ENCODE measurements around the gene FOXD4L3. TPM values are rescaled to one million over a fixed set of nuclear protein-coding genes. Genes with fewer than 3 reads are reported as not detected.
"Not testable (repeated sequence)": the region's sequence is repeated elsewhere in the genome, so short reads cannot be mapped to it uniquely, and the experiment has no call there.

Gene FOXD4L3
- total RNA-seq, 1 donor from 2014 or later: not detected

DNA sequence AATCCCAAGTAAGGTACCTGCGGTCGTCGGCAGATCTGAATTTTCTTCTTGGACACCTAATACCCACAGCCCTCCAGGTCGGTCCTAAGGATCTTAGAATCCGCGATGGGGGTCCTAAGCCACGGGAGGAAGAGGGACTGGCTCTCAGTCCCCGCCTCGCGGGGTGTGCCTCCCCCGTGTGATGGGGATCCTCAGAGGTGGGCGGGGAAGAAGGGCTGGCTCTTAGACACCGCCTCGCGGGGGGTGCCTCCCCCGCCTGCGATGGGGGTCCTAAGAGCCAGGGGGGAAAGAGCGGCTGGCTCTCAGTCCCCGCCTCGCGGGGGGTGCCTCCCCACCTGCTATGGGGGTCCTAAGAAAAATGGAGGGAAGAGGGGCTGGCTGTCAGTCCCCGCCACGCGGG lies 21.1 kb downstream of the FOXD4L3 start:
- not testable (repeated sequence) for H3K4me3 ChIP-seq (ENCODE audit: low read length in 3 of 3); H3K9me3 ChIP-seq (ENCODE audit: control insufficient read depth in 3 of 3, low read length in 3 of 3); H3K36me3 ChIP-seq (ENCODE audit: control insufficient read depth in 3 of 3, insufficient read depth in 3 of 3, low read length in 3 of 3); H3K4me1 ChIP-seq (ENCODE audit: control insufficient read depth in 3 of 3, insufficient read depth in 3 of 3, low read length in 3 of 3); H3K27ac ChIP-seq (ENCODE audit: low read depth, low read length); H3K9ac ChIP-seq (ENCODE audit: low read depth in 1 of 3, low read length in 3 of 3); H3K27me3 ChIP-seq (ENCODE audit: control insufficient read depth in 3 of 3, insufficient read depth in 3 of 3, low read length in 3 of 3)

GRCh38 chr9:68324518-68324917 lies 21.9 kb downstream of the FOXD4L3 start:
- H3K27me3 ChIP-seq (ENCODE audit: control insufficient read depth in 3 of 3, insufficient read depth in 3 of 3, low read length in 3 of 3); H3K36me3 ChIP-seq (ENCODE audit: control insufficient read depth in 3 of 3, insufficient read depth in 3 of 3, low read length in 3 of 3); H3K9me3 ChIP-seq (ENCODE audit: control insufficient read depth in 3 of 3, low read length in 3 of 3); H3K27ac ChIP-seq (ENCODE audit: low read depth, low read length); H3K4me1 ChIP-seq (ENCODE audit: control insufficient read depth in 3 of 3, insufficient read depth in 3 of 3, low read length in 3 of 3); H3K4me3 ChIP-seq (ENCODE audit: low read length in 3 of 3); H3K9ac ChIP-seq (ENCODE audit: low read depth in 1 of 3, low read length in 3 of 3): not testable (repeated sequence)

- not testable (repeated sequence) for H3K36me3 ChIP-seq (ENCODE audit: control insufficient read depth in 3 of 3, insufficient read depth in 3 of 3, low read length in 3 of 3); H3K9ac ChIP-seq (ENCODE audit: low read depth in 1 of 3, low read length in 3 of 3); H3K27ac ChIP-seq (ENCODE audit: low read depth, low read length); H3K4me3 ChIP-seq (ENCODE audit: low read length in 3 of 3); H3K27me3 ChIP-seq (ENCODE audit: control insufficient read depth in 3 of 3, insufficient read depth in 3 of 3, low read length in 3 of 3); H3K9me3 ChIP-seq (ENCODE audit: control insufficient read depth in 3 of 3, low read length in 3 of 3); H3K4me1 ChIP-seq (ENCODE audit: control insufficient read depth in 3 of 3, insufficient read depth in 3 of 3, low read length in 3 of 3)
Measured at GRCh38 chr9:68329106-68329505, 26.4 kb downstream of the FOXD4L3 start.

- not testable (repeated sequence) for H3K27me3 ChIP-seq (ENCODE audit: control insufficient read depth in 3 of 3, insufficient read depth in 3 of 3, low read length in 3 of 3); H3K36me3 ChIP-seq (ENCODE audit: control insufficient read depth in 3 of 3, insufficient read depth in 3 of 3, low read length in 3 of 3); H3K27ac ChIP-seq (ENCODE audit: low read depth, low read length); H3K4me3 ChIP-seq (ENCODE audit: low read length in 3 of 3); H3K9ac ChIP-seq (ENCODE audit: low read depth in 1 of 3, low read length in 3 of 3); H3K4me1 ChIP-seq (ENCODE audit: control insufficient read depth in 3 of 3, insufficient read depth in 3 of 3, low read length in 3 of 3); H3K9me3 ChIP-seq (ENCODE audit: control insufficient read depth in 3 of 3, low read length in 3 of 3)
Measured at GRCh38 chr9:68330531-68331173, 28.0 kb downstream of the FOXD4L3 start.

- not testable (repeated sequence) for H3K4me3 ChIP-seq (ENCODE audit: low read length in 3 of 3); H3K4me1 ChIP-seq (ENCODE audit: control insufficient read depth in 3 of 3, insufficient read depth in 3 of 3, low read length in 3 of 3); H3K36me3 ChIP-seq (ENCODE audit: control insufficient read depth in 3 of 3, insufficient read depth in 3 of 3, low read length in 3 of 3); H3K27ac ChIP-seq (ENCODE audit: low read depth, low read length); H3K27me3 ChIP-seq (ENCODE audit: control insufficient read depth in 3 of 3, insufficient read depth in 3 of 3, low read length in 3 of 3); H3K9ac ChIP-seq (ENCODE audit: low read depth in 1 of 3, low read length in 3 of 3); H3K9me3 ChIP-seq (ENCODE audit: control insufficient read depth in 3 of 3, low read length in 3 of 3)
Measured at GRCh38 chr9:68332122-68332521, 29.5 kb downstream of the FOXD4L3 start.

DNA sequence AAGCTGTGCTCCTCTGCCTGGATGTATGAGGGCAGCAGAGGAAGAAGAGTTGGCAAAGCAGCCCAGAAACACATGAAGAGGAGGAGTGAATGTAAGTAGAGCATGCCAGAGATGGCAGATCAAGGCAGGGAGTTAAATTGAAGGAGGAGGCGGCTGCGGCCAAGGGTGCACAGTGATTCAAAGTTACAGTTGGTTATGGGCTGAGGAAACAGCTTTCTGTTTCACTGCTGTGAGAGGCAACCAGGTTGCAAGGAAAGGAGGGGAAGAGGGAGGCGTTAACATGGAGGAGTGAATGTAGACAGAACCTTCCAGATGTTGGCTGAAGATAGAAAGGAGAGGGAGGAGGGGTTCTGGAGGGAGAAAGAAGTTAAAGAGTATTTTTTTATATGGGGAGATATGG lies 33.3 kb downstream of the FOXD4L3 start:
- H3K4me1 ChIP-seq (ENCODE audit: control insufficient read depth in 3 of 3, insufficient read depth in 3 of 3, low read length in 3 of 3); H3K4me3 ChIP-seq (ENCODE audit: low read length in 3 of 3); H3K36me3 ChIP-seq (ENCODE audit: control insufficient read depth in 3 of 3, insufficient read depth in 3 of 3, low read length in 3 of 3); H3K27ac ChIP-seq (ENCODE audit: low read depth, low read length); H3K9me3 ChIP-seq (ENCODE audit: control insufficient read depth in 3 of 3, low read length in 3 of 3); H3K27me3 ChIP-seq (ENCODE audit: control insufficient read depth in 3 of 3, insufficient read depth in 3 of 3, low read length in 3 of 3); H3K9ac ChIP-seq (ENCODE audit: low read depth in 1 of 3, low read length in 3 of 3): not testable (repeated sequence)

DNA sequence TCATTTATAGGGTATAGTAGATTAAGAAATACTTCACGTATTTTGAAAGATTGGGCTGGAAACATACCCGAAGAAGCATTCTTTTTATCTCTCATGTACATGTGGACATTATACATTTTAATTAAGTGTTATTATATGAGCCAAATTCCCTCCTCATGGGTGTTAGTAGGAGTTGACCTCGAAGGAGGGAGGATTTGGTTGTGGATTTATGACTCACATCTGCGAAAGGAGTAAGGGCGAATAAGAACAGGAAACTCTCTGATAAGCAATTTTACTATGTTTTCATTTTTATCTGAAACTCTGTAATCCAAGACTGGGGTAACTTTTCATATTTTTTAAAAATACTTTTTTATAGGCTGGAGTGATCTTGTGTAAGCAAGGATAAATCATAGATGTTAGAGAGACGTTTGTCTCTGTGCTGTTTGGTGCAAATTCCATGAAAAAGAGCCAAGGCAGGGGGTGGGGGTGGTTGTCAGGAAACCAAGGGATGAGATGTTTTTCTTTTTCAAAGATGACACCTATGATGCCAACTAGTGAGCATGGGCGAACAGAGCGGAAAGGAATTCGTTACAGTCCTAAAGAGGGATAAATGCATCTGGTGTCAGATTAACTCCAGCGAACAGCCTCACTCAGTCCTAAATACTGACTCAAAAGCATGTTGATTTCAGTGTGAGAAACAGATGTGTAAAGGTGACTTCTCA lies 34.1 kb downstream of the FOXD4L3 start:
- H3K4me1 ChIP-seq (ENCODE audit: control insufficient read depth in 3 of 3, insufficient read depth in 3 of 3, low read length in 3 of 3); H3K27me3 ChIP-seq (ENCODE audit: control insufficient read depth in 3 of 3, insufficient read depth in 3 of 3, low read length in 3 of 3); H3K9ac ChIP-seq (ENCODE audit: low read depth in 1 of 3, low read length in 3 of 3); H3K9me3 ChIP-seq (ENCODE audit: control insufficient read depth in 3 of 3, low read length in 3 of 3); H3K4me3 ChIP-seq (ENCODE audit: low read length in 3 of 3); H3K27ac ChIP-seq (ENCODE audit: low read depth, low read length); H3K36me3 ChIP-seq (ENCODE audit: control insufficient read depth in 3 of 3, insufficient read depth in 3 of 3, low read length in 3 of 3): not testable (repeated sequence)

DNA sequence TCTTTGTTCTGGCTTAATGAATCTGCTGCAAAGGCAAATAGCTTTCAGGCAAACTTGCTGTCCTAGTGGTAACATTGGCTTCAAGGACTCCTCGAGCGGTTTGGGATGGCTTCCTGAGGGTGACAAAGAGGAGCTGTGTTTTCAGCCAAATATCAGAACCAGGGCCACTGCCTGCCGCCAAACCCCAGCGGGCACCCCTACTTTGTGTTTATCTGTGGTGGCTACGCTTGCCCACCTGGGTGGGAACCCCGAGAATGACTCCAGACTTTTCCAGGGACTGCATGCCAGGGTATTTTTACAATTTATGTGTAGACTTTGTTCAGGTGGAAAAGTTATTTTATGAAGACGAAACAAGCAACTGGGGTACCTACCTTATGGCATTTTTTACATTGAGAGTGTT lies 35.3 kb downstream of the FOXD4L3 start:
- not testable (repeated sequence) for H3K36me3 ChIP-seq (ENCODE audit: control insufficient read depth in 3 of 3, insufficient read depth in 3 of 3, low read length in 3 of 3); H3K27ac ChIP-seq (ENCODE audit: low read depth, low read length); H3K4me1 ChIP-seq (ENCODE audit: control insufficient read depth in 3 of 3, insufficient read depth in 3 of 3, low read length in 3 of 3); H3K9me3 ChIP-seq (ENCODE audit: control insufficient read depth in 3 of 3, low read length in 3 of 3); H3K9ac ChIP-seq (ENCODE audit: low read depth in 1 of 3, low read length in 3 of 3); H3K4me3 ChIP-seq (ENCODE audit: low read length in 3 of 3); H3K27me3 ChIP-seq (ENCODE audit: control insufficient read depth in 3 of 3, insufficient read depth in 3 of 3, low read length in 3 of 3)

- H3K27me3 ChIP-seq (ENCODE audit: control insufficient read depth in 3 of 3, insufficient read depth in 3 of 3, low read length in 3 of 3); H3K4me3 ChIP-seq (ENCODE audit: low read length in 3 of 3); H3K4me1 ChIP-seq (ENCODE audit: control insufficient read depth in 3 of 3, insufficient read depth in 3 of 3, low read length in 3 of 3); H3K9ac ChIP-seq (ENCODE audit: low read depth in 1 of 3, low read length in 3 of 3); H3K27ac ChIP-seq (ENCODE audit: low read depth, low read length); H3K36me3 ChIP-seq (ENCODE audit: control insufficient read depth in 3 of 3, insufficient read depth in 3 of 3, low read length in 3 of 3); H3K9me3 ChIP-seq (ENCODE audit: control insufficient read depth in 3 of 3, low read length in 3 of 3): not testable (repeated sequence)
Measured at GRCh38 chr9:68342265-68343025, 39.8 kb downstream of the FOXD4L3 start.

DNA sequence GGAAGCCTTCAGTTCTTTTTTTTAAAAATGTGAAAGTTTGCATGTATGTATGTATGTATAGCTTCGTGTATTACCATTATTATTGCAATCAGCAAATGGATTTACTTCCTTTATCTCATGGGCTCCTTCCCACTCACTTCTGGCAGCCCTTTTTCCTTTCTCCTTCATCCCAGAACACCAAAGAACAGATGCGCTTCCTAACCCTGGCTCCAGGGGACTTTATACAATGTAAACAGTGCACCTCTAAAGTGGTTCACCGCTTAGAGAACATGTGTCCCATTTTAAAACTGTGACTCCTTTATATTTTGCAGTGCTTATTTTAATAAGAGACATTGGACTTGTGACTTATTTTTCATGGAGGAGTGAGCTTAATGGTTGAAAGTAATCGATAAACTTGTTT lies 40.6 kb downstream of the FOXD4L3 start:
- H3K27me3 ChIP-seq (ENCODE audit: control insufficient read depth in 3 of 3, insufficient read depth in 3 of 3, low read length in 3 of 3); H3K36me3 ChIP-seq (ENCODE audit: control insufficient read depth in 3 of 3, insufficient read depth in 3 of 3, low read length in 3 of 3): not testable (repeated sequence)

More for the DNA sequence above, 40.6 kb downstream of the FOXD4L3 start:
- H3K4me1 ChIP-seq (ENCODE audit: control insufficient read depth in 3 of 3, insufficient read depth in 3 of 3, low read length in 3 of 3); H3K4me3 ChIP-seq (ENCODE audit: low read length in 3 of 3); H3K27ac ChIP-seq (ENCODE audit: low read depth, low read length); H3K9me3 ChIP-seq (ENCODE audit: control insufficient read depth in 3 of 3, low read length in 3 of 3); H3K9ac ChIP-seq (ENCODE audit: low read depth in 1 of 3, low read length in 3 of 3): not testable (repeated sequence)
